Endodermal cell (in vitro differentiated cells): ENCODE data around the gene PTPRC. TPM values are rescaled to one million over a fixed set of nuclear protein-coding genes. Genes with fewer than 3 reads are reported as not detected.
A peak's percentile ranks its signal among the peaks of the same experiment; 100 is the strongest.

Experiments
- DNase-seq: peaks from one replicate; pipeline ENCODE4 v3.0.0-alpha.2; 2017
- H3K27ac ChIP-seq: 2 replicates; pipeline ENCODE4 v1.5.1; 2013; ENCODE audit warnings: mild to moderate bottlenecking, low read depth, low read length, moderate library complexity
- H3K27me3 ChIP-seq: 2 replicates; pipeline ENCODE4 v1.6.1; 2013; ENCODE audit warnings: mild to moderate bottlenecking, low read length, moderate library complexity; ENCODE audit not compliant: insufficient read depth, control insufficient read depth, poor library complexity, severe bottlenecking
- H3K36me3 ChIP-seq: 2 replicates; pipeline ENCODE4 v1.7.0; 2013; ENCODE audit warnings: mild to moderate bottlenecking, low read length, moderate library complexity; ENCODE audit not compliant: control insufficient read depth, insufficient read depth
- H3K4me1 ChIP-seq: one replicate; pipeline ENCODE4 v1.7.0; 2013; ENCODE audit warnings: low read length; ENCODE audit not compliant: control insufficient read depth, insufficient read depth
- H3K4me3 ChIP-seq: 2 replicates; pipeline ENCODE4 v1.5.1; 2013; ENCODE audit warnings: mild to moderate bottlenecking, low read length, moderate library complexity
- H3K9ac ChIP-seq: 2 replicates; pipeline ENCODE4 v1.6.1; 2013; ENCODE audit warnings: mild to moderate bottlenecking, low read length, moderate library complexity; ENCODE audit not compliant: poor library complexity, severe bottlenecking; ENCODE audit errors: extremely low read depth
- H3K9me3 ChIP-seq: 2 replicates; pipeline ENCODE4 v1.6.1; 2013; ENCODE audit warnings: mild to moderate bottlenecking, low read length, moderate library complexity; ENCODE audit not compliant: control insufficient read depth
- H3K27ac Mint-ChIP-seq: 2 replicates; pipeline ENCODE4 v1.8.0; 2020; ENCODE audit warnings: mixed read lengths
- H3K27me3 Mint-ChIP-seq: 2 replicates; pipeline ENCODE4 v1.8.0; 2021; ENCODE audit warnings: mild to moderate bottlenecking, mixed read lengths; ENCODE audit not compliant: insufficient read depth
- H3K36me3 Mint-ChIP-seq: 2 replicates; pipeline ENCODE4 v1.8.0; 2020; ENCODE audit warnings: low read depth, mixed read lengths
- H3K4me1 Mint-ChIP-seq: 2 replicates; pipeline ENCODE4 v1.8.0; 2020; ENCODE audit warnings: mixed read lengths
- H3K4me3 Mint-ChIP-seq: 2 replicates; pipeline ENCODE4 v1.8.0; 2020; ENCODE audit warnings: mild to moderate bottlenecking, moderate library complexity, mixed read lengths
- H3K9me3 Mint-ChIP-seq: 2 replicates; pipeline ENCODE4 v1.8.0; 2020; ENCODE audit warnings: mild to moderate bottlenecking, mixed read lengths
- CTCF ChIP-seq: fragments of 200-600 bp; sonication (generic); conservative IDR thresholded peaks from 2 replicates; pipeline ENCODE4 v1.5.0; 2021; ENCODE audit warnings: antibody characterized with exemption, mild to moderate bottlenecking
- WGBS, 2 experiments: methylation state at CpG; one replicate each; pipeline versions ENCODE4 v1.1.5 to v1.1.7; 2013; ENCODE audit warnings: missing lambda C conversion rate in 2 of 2, mixed read lengths in 1 of 2; ENCODE audit not compliant: insufficient coverage in 1 of 2, insufficient read length in 1 of 2; 5-methylcytosine and 5-hydroxymethylcytosine counted together
- total RNA-seq, 2 donors: library from RNA; stranded (reverse); fragmentation: NEBNext Ultra II Directional in 1 of 2; extraction: Animal tissue kit (Norgen Biotek cat#: 25700) in 1 of 2; gene quantifications; 2 replicates in 1 of 2; 3 replicates in 1 of 2; pipeline ENCODE4 v1.2.1, GENCODE V29; 2021

Gene PTPRC
- total RNA-seq, 2 donors from 2014 or later: 0.11 TPM; not detected in 1

DNA sequence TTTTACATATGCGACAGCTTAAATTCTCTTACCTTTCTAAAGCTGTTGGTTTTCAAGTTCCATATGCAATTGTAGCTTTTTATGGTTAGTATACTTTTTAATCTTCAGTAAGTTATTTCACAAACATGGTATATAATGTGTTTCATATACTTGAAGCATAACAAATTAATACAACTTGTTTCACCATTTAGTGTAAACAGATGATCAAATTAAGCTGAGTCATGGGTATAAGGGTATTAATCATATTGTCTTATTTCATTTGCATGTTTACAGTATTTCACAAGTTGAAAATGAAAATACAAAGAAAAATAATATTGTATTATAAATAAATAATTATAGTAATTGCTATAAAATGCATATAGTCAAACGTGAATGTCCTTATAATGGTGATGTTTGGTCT lies 92.1 kb downstream of the PTPRC start:
- Histone ChIP-seq H3K4me3 (no peak overlapping the region), H3K27ac (no peak overlapping the region), H3K9ac (no peak overlapping the region), H3K4me1 (no peaks in the 10 kb centered on the region), H3K9me3 (no peaks in the 10 kb centered on the region), H3K36me3 (no peaks in the 10 kb centered on the region), H3K27me3 (no peaks in the 10 kb centered on the region)
- H3K4me1 Mint-ChIP-seq: peaks cover 2% of the 10 kb centered on the region
- H3K27me3 Mint-ChIP-seq: no peaks in the 10 kb centered on the region
- no peaks in the 10 kb centered on the region for H3K9me3 Mint-ChIP-seq
- H3K36me3 Mint-ChIP-seq: no peaks in the 10 kb centered on the region
- TF ChIP-seq CTCF: no peak
- H3K4me3 Mint-ChIP-seq: no peak overlapping the region
- WGBS, 2 experiments: 97% methylated on average over 2 of the region's 2 CpGs; no CpG with 5 or more reads in 1 of the 2 experiments
- no peak for DNase-seq
- no peak overlapping the region for H3K27ac Mint-ChIP-seq

- Mint-ChIP-seq H3K9me3 (peaks cover 1% of the 10 kb centered on the region), H3K4me1 (no peaks in the 10 kb centered on the region), H3K36me3 (no peaks in the 10 kb centered on the region), H3K4me3 (no peak overlapping the region), H3K27ac (no peak overlapping the region), H3K27me3 (no peaks in the 10 kb centered on the region)
- Histone ChIP-seq H3K27me3 (no peaks in the 10 kb centered on the region), H3K4me3 (no peak overlapping the region), H3K27ac (no peak overlapping the region), H3K4me1 (no peaks in the 10 kb centered on the region), H3K9me3 (no peaks in the 10 kb centered on the region), H3K36me3 (no peaks in the 10 kb centered on the region), H3K9ac (no peak overlapping the region)
- 95% methylated on average over 2 of the region's 2 CpGs; no CpG with 5 or more reads in 1 of the 2 experiments for WGBS, 2 experiments
- DNase-seq: no peak
- no peak for TF ChIP-seq CTCF
Measured at GRCh38 chr1:198734323-198735008, 95.6 kb downstream of the PTPRC start.

- Histone ChIP-seq H3K27ac (no peak overlapping the region), H3K27me3 (no peaks in the 10 kb centered on the region), H3K36me3 (no peaks in the 10 kb centered on the region), H3K9me3 (no peaks in the 10 kb centered on the region), H3K9ac (no peak overlapping the region), H3K4me1 (no peaks in the 10 kb centered on the region), H3K4me3 (no peak overlapping the region)
- DNase-seq: peak; percentile 60
- Mint-ChIP-seq H3K4me1 (no peaks in the 10 kb centered on the region), H3K27ac (no peak overlapping the region), H3K9me3 (peaks cover 1% of the 10 kb centered on the region), H3K27me3 (no peaks in the 10 kb centered on the region), H3K4me3 (no peak overlapping the region), H3K36me3 (no peaks in the 10 kb centered on the region)
- WGBS, 2 experiments: 49% methylated on average over 2 of the region's 3 CpGs; no CpG with 5 or more reads in 1 of the 2 experiments
- no peak for TF ChIP-seq CTCF
Measured at GRCh38 chr1:198741744-198742143, 102.9 kb downstream of the PTPRC start.
